GM18498 (cell line): ENCODE results near the gene LPAR3.

Experiments used
- ATAC-seq: cut with Tn5 transposase; IDR thresholded peaks from one replicate; pipeline ENCODE4 v1.9.1; 2021; ENCODE audit warnings: mild to moderate bottlenecking, moderate library complexity; ENCODE audit not compliant: unreplicated experiment

The LPAR3 gene

GRCh38 chr1:84833194-84833593 lies 59.8 kb downstream of the LPAR3 start:
- ATAC-seq, result no peak

- ATAC-seq, result no peak
Observed at GRCh38 chr1:84830136-84830535, 62.9 kb downstream of the LPAR3 start.

- no peak for ATAC-seq
Observed at GRCh38 chr1:84827976-84828375, 65.0 kb downstream of the LPAR3 start.

GRCh38 chr1:84827555-84827954 lies 65.5 kb downstream of the LPAR3 start:
- no peak for ATAC-seq

GRCh38 chr1:84825161-84825560 lies 67.8 kb downstream of the LPAR3 start:
- ATAC-seq, result no peak

GRCh38 chr1:84823991-84824390 lies 69.0 kb downstream of the LPAR3 start:
- no peak for ATAC-seq

GRCh38 chr1:84823511-84823910 lies 69.5 kb downstream of the LPAR3 start:
- no peak for ATAC-seq

GRCh38 chr1:84810343-84810742 lies 82.7 kb downstream of the LPAR3 start:
- no peak for ATAC-seq

GRCh38 chr1:84809023-84809422 lies 84.0 kb downstream of the LPAR3 start:
- no peak for ATAC-seq

- ATAC-seq, result no peak
Observed at GRCh38 chr1:84803604-84804003, 89.4 kb downstream of the LPAR3 start.

GRCh38 chr1:84802567-84803232 lies 90.3 kb downstream of the LPAR3 start:
- no peak for ATAC-seq

GRCh38 chr1:84800090-84801073 lies 92.6 kb downstream of the LPAR3 start:
- ATAC-seq, result no peak

- ATAC-seq, result no peak
Observed at GRCh38 chr1:84797603-84798002, 95.4 kb downstream of the LPAR3 start.

GRCh38 chr1:84795966-84796600 lies 96.9 kb downstream of the LPAR3 start:
- no peak for ATAC-seq

GRCh38 chr1:84795213-84795612 lies 97.8 kb downstream of the LPAR3 start:
- no peak for ATAC-seq

GRCh38 chr1:84792421-84792820 lies 100.6 kb downstream of the LPAR3 start:
- ATAC-seq, result no peak

GRCh38 chr1:84789014-84789413 lies 104.0 kb downstream of the LPAR3 start:
- no peak for ATAC-seq

- no peak for ATAC-seq
Observed at GRCh38 chr1:84785271-84786036, 107.6 kb downstream of the LPAR3 start.

- no peak for ATAC-seq
Observed at GRCh38 chr1:84782881-84783280, 110.1 kb downstream of the LPAR3 start.

GRCh38 chr1:84781946-84782771 lies 110.8 kb downstream of the LPAR3 start:
- ATAC-seq, result peak; percentile 87
